MM.1S (cell line): ENCODE data around the gene BPIFB1.

Source experiments
- EZH2 ChIP-seq: fragments of 300-600 bp; sonication (generic); optimal IDR thresholded peaks from 2 replicates; pipeline ENCODE3; 2017; ENCODE audit warnings: low read depth, mild to moderate bottlenecking, antibody characterized with exemption, low read length, mixed read lengths
- EZH2phosphoT487 ChIP-seq: fragments of 300-600 bp; sonication (generic); IDR thresholded peaks from 2 replicates; pipeline ENCODE4 v1.6.1; 2018; ENCODE audit warnings: antibody characterized with exemption, low read length
- TF ChIP-seq, protein P1 (sequence below): fragments of 300-600 bp; sonication (generic); IDR thresholded peaks from 2 replicates; pipeline ENCODE4 v1.5.1; 2016; ENCODE audit warnings: antibody characterized with exemption, low read length, mixed read lengths

DNA sequence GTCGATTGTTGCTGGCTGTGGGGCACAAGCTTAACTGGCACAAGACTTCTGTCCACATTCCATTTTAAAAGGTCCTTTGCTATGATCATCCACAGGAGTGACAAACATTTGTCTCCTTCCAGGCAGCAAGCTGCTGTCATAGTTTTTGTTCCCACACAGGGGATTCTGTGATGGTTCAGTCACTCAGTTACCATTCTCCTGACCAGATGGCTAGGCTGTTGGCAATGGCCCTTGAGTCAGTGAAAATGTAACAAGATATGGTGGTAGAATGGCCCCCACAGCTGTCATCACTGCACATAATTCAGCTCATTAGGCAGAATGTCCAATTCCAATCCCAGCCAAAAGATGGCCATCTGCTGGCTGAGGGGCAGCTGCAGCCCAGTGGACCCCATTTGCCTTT, 33.6 kb upstream of the BPIFB1 start:
- TF ChIP-seq, protein P1, sequence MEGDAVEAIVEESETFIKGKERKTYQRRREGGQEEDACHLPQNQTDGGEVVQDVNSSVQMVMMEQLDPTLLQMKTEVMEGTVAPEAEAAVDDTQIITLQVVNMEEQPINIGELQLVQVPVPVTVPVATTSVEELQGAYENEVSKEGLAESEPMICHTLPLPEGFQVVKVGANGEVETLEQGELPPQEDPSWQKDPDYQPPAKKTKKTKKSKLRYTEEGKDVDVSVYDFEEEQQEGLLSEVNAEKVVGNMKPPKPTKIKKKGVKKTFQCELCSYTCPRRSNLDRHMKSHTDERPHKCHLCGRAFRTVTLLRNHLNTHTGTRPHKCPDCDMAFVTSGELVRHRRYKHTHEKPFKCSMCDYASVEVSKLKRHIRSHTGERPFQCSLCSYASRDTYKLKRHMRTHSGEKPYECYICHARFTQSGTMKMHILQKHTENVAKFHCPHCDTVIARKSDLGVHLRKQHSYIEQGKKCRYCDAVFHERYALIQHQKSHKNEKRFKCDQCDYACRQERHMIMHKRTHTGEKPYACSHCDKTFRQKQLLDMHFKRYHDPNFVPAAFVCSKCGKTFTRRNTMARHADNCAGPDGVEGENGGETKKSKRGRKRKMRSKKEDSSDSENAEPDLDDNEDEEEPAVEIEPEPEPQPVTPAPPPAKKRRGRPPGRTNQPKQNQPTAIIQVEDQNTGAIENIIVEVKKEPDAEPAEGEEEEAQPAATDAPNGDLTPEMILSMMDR, result no peak
- TF ChIP-seq EZH2phosphoT487 (no peak), EZH2 (no peak)
